ENCODE measurements around the gene FBXW4.

Gene FBXW4

DNA sequence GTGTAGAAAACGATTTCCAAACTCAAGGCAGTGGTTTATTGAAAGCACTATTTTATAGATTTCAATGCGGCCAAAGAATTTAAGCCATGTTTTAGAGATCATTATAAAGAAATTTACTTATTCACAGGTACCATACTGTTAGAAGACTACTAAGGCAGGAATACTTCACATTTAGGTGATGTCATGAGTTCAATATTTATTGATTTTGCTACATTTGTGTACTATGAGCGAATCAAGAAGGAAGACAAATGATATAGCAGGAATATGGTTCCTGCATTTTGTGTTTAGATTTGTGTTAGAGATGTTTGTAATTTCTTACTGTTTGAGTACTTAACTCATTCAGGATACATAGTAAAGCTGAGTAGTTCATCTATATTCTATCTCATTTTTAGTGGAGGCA, 1.7 kb upstream of the FBXW4 start:
- no peak for DNase-seq (ENCODE audit: low spot score)

DNA sequence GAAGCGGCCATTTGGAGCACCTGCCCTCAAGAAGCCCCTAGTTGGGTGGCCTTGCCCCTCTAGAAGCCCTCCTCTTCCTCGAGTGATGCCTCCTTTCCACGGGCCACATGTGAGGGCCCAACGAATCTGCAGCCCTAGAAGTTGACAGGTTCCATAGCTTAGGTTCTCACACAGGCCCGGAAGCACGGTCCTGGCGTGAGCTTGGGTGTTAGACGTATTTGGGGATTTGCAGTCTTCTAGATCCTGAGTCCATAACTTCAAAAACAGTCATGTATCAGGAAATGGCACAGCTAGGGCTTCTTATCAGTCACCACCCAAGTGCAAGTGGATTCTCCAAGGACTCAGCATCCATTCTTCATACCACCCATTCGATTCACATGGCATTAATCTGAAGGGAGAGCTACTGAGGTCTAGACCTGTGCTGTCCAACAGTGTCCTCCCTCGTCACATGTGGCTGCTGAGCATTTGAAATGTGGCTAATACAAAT, 477 bp upstream of the FBXW4 start:
- no peak for DNase-seq (ENCODE audit: low spot score)

DNA sequence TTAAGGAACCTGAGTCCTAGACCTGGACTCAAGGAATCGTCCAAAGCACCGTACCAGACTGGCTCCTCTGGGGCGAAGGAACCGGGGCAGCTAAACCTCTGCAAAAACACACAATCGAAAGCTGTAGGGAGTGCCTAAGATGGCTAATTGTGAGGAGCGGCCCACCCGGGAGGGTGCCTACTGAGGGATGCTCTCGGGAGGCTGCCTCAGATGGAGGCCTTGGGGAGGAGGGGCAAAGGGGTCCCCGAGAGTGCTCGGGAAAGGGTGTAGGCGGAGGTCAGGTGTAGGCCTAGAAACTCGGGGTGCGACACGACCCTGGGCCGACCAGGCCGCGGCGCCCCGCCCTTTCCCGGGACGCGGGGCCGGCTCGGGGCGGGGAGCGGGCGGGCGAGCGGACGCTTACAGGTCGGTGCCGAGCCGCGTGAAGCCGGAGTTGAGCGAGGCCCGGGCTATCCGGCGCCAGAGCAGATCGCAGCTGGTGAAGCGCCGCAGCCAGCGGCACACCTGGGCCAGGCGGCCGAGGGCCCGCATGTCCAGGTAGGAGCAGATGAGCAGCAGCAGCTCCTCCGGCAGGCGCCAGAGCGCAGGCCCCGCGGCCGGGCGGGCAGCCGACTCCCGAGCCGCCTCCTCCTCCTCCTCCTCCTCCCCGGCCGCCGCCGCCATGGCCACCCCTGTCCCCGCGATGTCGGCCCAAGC, 844 bp downstream of the FBXW4 start:
- peak; percentile 80 for DNase-seq (ENCODE audit: low spot score)

DNA sequence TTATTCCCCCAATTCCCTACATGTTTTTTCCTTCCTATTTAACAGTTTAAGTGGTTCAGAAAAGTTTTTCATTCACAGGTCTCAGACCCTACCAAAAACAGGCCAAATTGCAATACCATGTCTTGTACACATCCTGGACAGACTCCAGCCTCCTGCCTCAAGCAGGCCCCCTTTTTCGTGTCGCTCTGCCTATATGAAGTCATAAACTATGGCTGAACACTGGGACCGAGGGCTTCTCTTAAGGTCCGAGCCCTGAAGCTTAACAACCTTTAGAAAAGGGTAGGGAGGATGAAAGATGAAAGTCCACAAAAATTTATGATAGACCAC, 1.4 kb downstream of the FBXW4 start:
- peak; percentile 41 for DNase-seq (ENCODE audit: low spot score)

DNA sequence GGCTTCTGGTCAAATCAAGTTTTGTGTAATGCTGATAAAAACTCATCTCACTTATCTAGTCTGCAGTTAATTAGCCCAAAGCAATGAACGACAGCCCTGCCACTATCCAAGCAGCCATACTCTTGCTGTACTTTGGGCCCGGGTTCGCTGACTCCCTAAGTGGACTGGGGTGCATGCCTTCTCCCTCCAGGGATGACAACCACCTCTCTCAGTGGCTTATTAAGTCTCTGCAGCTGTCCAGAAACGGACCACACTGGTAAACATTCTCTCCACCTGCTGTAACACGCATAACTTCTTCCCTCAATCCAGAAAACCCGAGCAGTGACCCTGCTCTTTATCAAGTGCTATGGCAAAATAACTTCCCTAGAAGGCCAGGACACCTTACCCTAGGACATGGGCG, 3.9 kb downstream of the FBXW4 start:
- no peak for DNase-seq (ENCODE audit: low spot score)

DNA sequence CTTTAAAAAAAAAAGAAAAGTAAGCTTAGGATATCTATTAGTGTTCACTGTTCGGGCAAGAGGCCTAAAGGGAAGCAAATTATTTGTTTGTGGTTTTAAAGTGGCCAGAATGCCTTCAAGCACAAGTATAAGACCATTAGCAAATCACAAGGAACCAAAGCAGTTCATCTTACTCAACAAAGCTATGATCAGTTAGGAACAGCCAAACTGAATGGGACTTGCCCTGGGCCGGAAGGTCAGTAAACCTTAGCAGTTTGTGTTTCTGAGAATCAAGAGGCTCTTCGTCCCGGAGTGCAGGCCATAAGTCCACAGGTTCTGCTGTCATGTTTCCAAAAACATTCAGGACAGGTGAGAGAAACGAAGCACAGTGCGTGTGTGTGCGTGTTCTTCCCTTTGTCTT, 4.5 kb downstream of the FBXW4 start:
- DNase-seq (ENCODE audit: low spot score) = no peak

DNA sequence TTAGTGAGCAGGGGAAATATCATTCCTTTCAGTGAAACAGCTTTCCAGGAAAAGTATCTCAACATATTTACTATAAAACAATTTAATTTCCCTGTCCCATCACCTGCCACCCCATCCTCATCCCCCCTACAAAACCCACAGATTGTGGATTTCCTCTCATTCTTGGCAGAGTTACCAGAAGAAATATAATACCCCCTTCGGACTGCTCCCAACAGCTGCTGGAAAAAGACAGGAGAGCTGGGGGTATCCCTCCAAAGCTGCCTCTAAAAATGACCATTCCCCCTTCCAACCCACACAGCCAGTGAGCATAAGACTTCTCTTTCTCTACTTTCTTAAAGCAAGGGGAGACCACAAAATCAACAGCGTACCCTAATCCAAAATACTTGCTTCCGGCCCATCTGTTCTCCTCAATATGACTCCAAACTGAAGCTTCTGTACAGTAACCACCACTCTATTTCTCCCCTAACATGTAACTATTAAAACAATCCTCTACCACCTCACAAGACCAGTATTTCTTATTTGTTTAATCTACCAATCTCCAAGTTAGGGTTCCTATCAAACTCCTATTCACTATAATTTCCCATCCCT, 7.8 kb downstream of the FBXW4 start:
- no peak for DNase-seq (ENCODE audit: low spot score)

DNA sequence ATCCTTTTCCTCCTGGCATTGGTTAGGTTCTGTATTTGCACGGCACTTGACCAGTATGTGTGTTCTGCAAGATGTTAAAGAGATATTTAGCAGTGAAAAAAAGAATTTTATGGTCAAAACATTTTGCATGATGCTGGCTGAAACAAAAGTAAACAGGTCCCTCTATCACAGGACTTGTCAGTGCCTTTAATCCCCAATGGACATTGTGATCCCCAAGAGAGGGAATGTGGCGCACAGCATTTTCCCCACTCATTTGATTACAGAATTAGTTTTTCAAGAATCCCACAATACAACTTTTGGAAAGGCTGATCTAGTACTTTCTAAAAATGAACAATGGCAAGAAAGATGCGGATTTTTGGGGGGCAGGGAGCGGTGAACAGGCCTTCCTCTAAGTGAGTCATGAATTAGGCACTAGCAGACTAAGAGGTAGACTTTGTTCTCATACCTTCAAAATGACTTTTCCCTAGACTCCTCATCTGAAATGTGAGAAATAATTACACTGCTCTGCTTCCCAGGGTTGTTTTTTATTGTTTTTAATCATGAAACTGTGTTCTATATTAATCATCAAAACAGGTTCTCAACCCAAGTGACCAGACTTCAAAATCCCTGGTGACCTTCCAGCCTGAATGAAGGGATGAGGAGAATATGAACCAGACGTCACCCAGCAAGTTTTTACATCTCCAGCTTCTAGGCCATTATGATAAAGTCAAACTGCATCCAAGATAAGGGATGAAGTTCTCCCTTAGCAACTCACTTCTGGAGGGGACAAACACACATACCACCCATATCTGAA, 8.6 kb downstream of the FBXW4 start:
- peak; percentile 7 for DNase-seq (ENCODE audit: low spot score)

DNA sequence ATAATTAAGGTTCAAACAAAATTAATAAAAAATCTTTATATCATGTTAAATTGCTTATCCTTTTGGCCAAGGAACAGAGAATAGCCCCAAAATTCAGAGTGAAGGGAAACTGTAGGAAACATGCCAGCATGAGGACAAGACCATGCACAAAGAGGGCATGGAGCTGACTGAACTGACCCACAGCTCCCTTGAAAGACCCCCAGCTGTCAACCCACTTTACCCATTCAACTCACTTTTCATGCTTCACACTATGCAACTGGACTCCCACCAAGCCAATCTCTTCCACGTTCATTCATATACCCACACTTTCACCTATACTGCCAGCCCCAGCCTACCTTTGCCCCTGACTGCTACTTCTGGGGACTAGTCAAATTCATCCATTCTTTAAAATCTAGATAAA, 10.2 kb downstream of the FBXW4 start:
- no peak for DNase-seq (ENCODE audit: low spot score)

DNA sequence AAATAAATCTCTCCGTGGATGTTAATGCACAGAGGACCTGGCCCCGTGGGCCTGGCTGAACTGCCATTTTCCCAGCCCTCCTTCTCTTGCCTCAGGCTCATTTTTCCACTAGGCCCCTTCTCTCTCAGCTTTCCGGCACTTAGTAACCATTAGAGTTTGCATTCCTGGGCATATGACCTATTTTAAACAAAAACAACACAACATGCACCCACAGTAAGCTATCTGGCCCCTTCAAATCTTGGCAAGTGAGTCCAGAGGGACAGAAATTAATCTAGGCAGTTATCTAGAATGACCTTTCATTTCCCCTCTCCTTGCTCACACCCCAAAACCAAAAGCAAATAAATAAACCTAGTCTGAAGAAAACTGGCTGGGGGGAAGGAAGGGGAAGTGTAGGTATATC, 11.7 kb downstream of the FBXW4 start:
- DNase-seq (ENCODE audit: low spot score) = no peak

DNA sequence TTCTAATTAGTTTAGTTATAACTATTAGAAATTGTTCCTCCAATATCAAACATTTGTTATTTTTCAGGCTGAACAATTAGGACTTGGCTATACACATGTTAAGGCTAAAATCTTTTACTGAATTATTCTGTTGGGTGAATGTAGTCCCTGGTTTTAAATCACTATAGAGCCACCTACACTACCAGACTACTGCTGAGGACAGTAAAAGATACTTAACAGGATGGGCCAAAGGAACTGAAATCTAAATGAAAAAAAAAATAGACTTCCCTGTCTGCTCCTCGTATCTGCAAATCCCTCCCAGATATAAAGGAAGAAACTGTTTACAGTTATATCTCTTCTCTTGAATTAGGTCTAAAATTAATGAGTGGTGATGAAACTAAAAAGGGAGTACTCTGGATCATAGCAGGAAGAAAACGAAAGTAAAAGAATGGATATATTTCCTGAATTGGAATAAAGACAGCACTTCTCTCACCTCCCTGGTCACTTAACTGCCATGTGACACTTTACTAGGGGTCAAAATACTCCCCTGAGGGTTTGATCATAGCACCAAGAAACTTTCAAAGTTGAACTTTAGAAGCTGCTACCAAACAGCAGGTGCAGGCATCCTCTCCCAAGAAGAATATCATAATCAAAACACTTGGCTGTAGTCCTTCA, 12.7 kb downstream of the FBXW4 start:
- DNase-seq (ENCODE audit: low spot score) = peak; percentile 34

DNA sequence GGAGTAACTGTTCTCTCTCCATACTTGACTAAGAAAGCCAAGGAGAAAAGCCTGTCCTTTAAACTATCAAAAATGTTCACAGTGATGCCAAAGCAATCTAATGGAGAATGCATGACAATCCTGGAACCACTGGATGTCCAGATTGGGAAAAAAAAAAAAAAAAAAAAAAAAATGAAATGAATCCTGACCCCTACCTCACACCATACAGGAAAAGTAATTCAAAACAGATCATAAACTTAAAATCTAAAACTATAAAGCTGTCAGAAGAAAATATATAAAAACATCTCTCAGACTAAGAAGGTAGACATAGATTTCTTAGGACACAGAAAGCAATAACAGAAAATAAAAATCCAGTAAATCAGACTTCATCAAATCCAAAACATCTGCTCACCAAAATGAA, 18.4 kb downstream of the FBXW4 start:
- no peak for DNase-seq (ENCODE audit: low spot score)

DNA sequence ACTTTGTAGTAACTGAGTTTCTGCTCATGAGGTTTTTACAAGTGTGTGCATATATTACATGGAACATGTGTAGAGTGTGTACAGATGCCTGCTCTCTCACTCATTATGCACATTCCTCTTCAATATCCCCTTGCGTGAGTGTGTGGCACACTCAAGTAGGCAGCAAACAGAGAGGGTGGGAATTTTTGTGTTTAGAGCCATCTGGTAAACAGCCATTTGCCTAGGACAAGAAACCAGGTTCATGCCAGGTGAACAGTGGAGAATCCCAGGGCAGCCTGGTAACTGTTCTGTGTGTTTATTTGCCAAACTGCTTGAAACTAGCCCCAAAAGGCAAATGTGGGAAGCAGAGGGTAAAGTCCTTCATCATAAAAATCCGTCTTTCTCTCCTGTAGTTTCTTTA, 19.9 kb downstream of the FBXW4 start:
- no peak for DNase-seq (ENCODE audit: low spot score)

DNA sequence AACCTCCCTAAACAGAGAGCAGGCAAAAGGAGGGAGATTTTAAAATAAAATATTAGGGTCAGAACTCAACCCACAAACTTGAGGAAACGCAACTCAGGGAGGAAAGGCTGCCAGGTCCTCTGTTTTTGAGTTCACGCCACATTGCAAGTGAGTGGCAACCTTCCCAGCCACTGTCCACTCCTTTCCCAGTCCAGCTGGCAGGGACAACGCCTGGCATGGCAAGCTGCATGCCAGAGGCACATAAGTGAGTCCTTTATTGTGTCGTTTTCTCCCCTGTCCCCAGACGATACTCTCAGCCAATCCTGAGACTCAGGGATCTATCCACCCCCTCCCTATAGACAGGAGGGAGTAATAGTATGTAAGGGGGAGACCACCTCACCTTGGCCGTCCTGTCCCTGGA, 22.4 kb downstream of the FBXW4 start:
- DNase-seq (ENCODE audit: low spot score) = no peak

DNA sequence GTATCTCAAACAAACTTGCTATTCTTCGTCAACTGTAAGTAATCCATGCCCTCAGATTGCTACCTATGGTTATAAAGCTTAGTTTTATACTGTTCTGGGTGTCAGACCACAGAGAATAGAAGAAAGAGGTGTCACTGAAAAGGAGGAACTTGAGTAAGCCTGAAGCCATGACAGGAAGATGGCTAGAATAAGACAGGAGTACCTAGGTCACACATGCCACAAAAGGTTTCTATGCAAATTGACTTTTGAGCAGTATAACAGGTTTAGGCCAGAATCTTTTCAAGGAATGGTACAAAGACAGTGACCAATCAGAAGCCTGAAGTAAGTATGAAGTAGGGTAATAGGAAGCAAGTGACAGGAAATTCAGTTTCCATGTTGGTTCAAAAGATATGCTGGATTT, 23.5 kb downstream of the FBXW4 start:
- DNase-seq (ENCODE audit: low spot score) = no peak

DNA sequence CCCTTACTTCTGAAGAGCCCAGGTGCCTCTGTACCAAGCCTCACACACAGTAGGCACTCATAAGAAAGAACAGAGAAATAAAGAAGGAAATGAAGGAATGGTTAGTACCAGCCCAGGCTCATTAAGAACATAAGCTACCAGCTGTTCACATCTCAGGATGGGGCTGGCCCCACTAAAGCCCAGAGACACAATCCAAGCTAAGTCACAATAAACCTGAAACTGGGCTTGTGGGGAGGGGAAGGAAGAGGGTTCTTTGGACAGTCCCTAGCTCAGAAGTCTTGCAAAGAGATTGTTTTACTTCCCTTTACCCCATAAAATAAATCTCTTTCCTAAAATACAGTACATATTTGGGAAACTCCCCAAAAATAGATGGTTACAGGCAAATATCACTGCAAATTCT, 24.3 kb downstream of the FBXW4 start:
- DNase-seq (ENCODE audit: low spot score) = no peak

DNA sequence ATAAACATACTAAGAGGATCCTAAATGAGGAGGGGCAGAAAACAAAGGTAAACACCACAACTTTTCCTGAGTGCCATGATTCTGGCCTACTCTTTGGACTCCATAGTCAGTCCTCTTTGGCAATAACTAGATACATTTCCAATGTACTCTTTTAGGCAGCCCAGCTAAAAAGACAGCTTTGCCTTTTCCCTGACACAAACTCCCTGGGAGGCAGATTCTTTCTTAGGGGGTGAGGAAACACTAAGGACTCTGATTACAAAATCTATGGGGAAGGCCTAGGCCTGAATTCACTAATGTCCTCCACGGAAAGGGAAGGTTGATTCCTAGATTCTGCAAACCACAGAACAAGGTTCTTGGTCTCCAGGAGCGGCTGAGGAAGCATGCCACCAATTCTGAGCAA, 25.8 kb downstream of the FBXW4 start:
- DNase-seq (ENCODE audit: low spot score) = no peak

DNA sequence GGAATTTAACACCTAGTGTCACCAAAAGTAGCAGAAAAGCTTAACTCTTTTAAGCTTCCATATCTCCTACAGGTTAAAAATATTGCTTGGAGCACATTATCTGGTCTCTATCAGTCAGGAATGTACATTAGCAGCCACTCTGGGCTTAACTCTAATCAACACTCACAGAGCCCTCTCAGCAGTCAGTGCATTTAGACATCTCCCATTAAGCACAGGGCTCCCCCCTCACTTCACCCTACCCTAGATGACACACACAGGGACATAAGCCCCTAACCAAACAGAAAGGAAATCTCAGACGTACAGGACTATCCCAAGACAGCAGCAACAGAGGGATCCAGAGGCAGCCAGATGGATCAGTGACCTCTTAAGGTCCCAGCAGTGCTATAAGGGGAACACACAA, 26.4 kb downstream of the FBXW4 start:
- no peak for DNase-seq (ENCODE audit: low spot score)

DNA sequence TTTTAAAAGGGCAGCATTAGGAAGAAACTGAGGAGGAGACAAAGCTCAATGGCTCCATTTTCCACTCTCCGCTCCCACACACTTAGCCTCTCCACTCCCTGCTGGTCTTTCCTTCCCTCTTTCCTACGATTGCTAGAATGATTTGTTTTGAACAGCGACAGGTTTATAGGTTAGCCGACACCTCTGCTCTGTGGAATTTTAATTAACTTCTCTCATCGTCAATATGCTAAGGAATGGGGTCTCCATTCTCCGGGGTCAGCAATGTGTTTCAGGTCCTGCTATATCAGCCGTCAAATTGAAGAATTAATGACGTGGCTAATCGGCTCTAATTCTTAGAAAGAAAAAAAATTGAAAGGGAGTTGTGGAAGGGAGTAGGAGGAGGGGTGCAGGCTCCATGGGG, 28.9 kb downstream of the FBXW4 start:
- DNase-seq (ENCODE audit: low spot score) = no peak

DNA sequence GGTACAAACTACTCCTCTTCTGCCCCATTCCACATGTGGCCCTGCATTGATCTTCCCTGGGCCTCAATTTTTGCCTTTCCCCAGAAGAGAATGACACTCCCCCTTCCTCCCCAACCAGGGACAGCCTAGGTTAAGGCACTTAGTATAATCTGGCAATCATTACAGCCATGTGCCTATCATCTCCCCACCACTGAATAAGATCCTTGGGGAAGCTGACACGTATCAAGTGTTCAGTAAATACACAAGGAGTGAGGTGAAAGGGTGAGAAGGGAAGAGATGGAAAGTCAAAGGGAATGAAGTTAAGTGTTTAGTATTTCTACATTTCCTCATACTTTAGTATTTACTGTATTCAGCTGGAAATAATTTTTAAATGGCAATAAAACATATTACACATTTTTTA, 31.9 kb downstream of the FBXW4 start:
- no peak for DNase-seq (ENCODE audit: low spot score)

DNA sequence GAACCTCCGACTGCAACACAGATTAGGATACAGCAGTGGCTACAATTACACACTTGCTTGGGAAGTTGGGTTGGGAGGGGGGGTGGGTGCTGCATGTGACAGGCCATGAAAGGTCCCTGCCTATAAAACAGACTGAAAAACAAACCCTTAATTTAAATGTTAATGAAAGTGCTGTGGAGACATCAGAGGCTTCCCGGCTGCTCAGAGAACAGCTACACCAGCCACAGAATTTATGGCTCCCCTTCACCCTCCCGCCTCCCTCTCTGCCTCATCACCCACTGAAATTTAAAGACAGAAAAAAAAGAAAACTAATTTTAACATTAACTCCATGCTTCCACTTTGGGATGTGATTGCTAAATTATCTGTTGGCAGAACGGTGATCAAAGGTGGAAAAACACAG, 34.7 kb downstream of the FBXW4 start:
- DNase-seq (ENCODE audit: low spot score) = no peak

DNA sequence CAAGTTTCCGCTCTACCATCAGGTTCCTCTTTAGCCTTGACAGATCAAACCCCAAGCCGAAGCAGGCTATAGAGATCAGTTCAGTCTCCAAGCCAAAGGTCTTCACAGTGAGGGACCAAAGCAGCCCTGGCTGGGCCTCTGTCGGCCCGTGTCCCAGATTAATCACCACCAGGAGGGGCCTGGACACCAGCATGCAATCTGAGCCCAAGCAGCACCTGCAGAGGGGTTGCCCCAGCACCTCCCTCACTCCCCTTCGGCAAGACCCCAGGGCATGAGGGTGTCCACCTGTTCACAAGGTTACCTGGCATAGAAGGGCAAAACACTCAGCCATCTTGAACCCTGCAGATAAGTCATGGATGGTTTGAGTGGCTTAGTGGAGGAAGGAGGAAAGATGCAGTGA, 36.0 kb downstream of the FBXW4 start:
- DNase-seq (ENCODE audit: low spot score) = no peak

DNA sequence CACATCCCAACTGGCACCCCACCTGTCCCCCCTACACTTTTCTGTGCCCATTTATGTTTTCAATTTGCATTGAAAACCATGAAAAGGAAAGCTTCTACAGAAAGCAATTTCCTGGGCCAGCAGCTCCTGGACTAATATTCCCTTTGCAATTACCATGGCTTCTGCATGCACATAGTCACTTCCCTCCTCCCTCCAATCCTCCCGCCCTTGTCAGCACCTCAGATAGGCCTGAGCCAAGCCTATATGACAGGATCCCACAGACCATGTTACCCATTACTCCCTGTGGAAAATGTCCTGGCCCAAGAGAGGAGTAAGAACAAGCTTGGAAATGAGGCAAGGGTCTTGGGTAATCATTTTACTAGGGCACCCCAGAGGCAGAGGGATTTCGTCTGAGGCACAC, 38.1 kb downstream of the FBXW4 start:
- no peak for DNase-seq (ENCODE audit: low spot score)
